HEK293T (cell line): ENCODE measurements around the gene SETD1A.

ENCODE experiments used
- ARNT ChIP-seq: fragments of 450-650 bp; IDR thresholded peaks from 2 replicates; pipeline ENCODE4 v1.6.1; 2017; ENCODE audit warnings: mild to moderate bottlenecking
- BHLHE40 ChIP-seq: fragments of 450-650 bp; IDR thresholded peaks from 2 replicates; pipeline ENCODE4 v1.6.1; 2016; ENCODE audit warnings: mild to moderate bottlenecking, moderate library complexity, borderline replicate concordance
- ELF4 ChIP-seq: fragments of 450-650 bp; IDR thresholded peaks from 2 replicates; pipeline ENCODE4 v1.6.1; 2017; ENCODE audit warnings: antibody characterized with exemption
- FOXK2 ChIP-seq: fragments of 450-650 bp; IDR thresholded peaks from 2 replicates; pipeline ENCODE4 v1.6.1; 2016; ENCODE audit warnings: mild to moderate bottlenecking
- LEF1 ChIP-seq: fragments of 450-650 bp; IDR thresholded peaks from 2 replicates; pipeline ENCODE4 v1.6.1; 2017; ENCODE audit warnings: mild to moderate bottlenecking, borderline replicate concordance
- SP1 ChIP-seq: fragments of 450-650 bp; IDR thresholded peaks from 2 replicates; pipeline ENCODE4 v1.6.1; 2017
- ZNF384 ChIP-seq: fragments of 450-650 bp; IDR thresholded peaks from 2 replicates; pipeline ENCODE4 v1.6.1; 2016
- TF ChIP-seq, protein P1 (sequence below): fragments of 450-650 bp; IDR thresholded peaks from 2 replicates; pipeline ENCODE4 v1.6.1; 2016

DNA sequence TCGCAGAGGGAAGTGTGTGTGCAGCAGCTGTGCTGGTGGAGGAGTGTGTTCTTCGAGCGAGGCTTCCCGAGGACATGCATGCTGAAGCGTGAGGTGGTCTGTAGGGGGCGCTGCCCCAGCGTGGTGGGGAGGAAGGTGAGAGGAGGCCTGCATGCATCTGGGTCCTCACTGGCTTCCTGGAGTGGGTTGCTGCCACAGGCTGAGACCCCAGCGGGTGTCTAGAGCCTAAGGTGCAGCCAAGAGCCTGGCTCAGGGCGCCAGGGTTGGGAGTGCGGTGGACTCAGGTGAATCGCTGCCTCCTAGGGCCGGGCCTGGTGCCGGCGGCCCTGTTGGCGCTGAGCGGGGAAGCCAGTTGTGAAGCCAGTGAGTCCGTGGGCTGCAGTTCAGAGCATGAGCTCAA is 19.9 kb downstream of the SETD1A start:
- TF ChIP-seq, protein P1, sequence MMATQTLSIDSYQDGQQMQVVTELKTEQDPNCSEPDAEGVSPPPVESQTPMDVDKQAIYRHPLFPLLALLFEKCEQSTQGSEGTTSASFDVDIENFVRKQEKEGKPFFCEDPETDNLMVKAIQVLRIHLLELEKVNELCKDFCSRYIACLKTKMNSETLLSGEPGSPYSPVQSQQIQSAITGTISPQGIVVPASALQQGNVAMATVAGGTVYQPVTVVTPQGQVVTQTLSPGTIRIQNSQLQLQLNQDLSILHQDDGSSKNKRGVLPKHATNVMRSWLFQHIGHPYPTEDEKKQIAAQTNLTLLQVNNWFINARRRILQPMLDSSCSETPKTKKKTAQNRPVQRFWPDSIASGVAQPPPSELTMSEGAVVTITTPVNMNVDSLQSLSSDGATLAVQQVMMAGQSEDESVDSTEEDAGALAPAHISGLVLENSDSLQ, result no peak
- no peak for TF ChIP-seq ZNF384
- TF ChIP-seq SP1, result no peak
- no peak for TF ChIP-seq LEF1
- TF ChIP-seq ARNT, result no peak
- TF ChIP-seq BHLHE40, result no peak
- no peak for TF ChIP-seq ELF4
- no peak for TF ChIP-seq FOXK2
